ENCODE results near the gene TMEM231. TPM values are rescaled to one million over a fixed set of nuclear protein-coding genes. Genes with fewer than 3 reads are reported as not detected.

Gene TMEM231
- total and polyA plus RNA-seq, 2 donors (not counting 3 experiments of a cell fraction or from before 2014, with no cell fraction given): 10.0 to 35.8 TPM

DNA sequence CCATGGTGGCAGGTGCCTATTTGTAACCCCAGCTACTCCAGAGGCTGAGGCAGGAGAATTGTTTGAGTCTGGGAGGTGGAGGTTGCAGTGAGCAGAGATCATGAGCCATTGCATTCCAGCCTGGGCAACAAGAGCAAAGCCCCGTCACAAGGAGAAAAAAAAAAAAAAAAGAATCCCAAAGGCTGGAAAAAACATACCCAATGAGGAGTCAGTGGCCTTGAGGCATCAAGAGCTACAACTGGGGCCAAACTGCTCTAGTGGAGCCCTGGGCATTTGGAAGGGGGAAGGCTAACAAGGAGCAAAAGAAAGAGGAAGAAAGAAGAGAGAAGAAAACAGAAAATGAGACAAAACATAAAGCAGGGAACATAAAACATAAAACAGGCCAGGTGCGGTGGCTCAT, 67.7 kb downstream of the TMEM231 start:
- ChIA-PET POLR2A (no interaction called here), CTCF (no interaction called here)
- no peak overlapping the region for H3K9ac ChIP-seq (replicated peaks; ENCODE audit: extremely low read depth, insufficient read depth, low read length)
- no peak overlapping the region for H3K4me3 ChIP-seq (replicated peaks in 1 of 3; ENCODE audit: insufficient read depth in 1 of 3, low read depth in 1 of 3, low read length in 3 of 3)
- H3K27me3 ChIP-seq (ENCODE audit: control insufficient read depth in 2 of 2, insufficient read depth in 2 of 2, low read length in 2 of 2): no peaks in the 10 kb centered on the region
- no peak overlapping the region for H3K4me2 ChIP-seq (ENCODE audit: insufficient read depth, low read length)
- TF ChIP-seq FOS (IDR thresholded peaks at IDR 0.05; ENCODE audit: borderline replicate concordance, insufficient read depth, low read length) (no peak), GATA2 (IDR thresholded peaks at IDR 0.05; ENCODE audit: insufficient read depth, insufficient read length, low read depth, low read length) (no peak)
- H3K27ac ChIP-seq (ENCODE audit: insufficient read depth, low read depth, low read length): no peak overlapping the region
- dilution Hi-C loops (cut with MboI; ENCODE audit: extremely low pct_ligation_motif_present, low sequenced_read_pairs) (no loop called here), intact Hi-C loops (cut with micrococcal nuclease) (no loop called here)
- no TSS peak for BruUV-seq (replicated peaks)
- DNase-seq (ENCODE audit: low read depth, low spot score) (no peak), FAIRE-seq (no peak)
- H2AFZ ChIP-seq (ENCODE audit: low read depth, low read length): no peak overlapping the region
- H3K9me3 ChIP-seq (replicated peaks; ENCODE audit: control insufficient read depth, insufficient read depth, low read length): no peaks in the 10 kb centered on the region
- no peaks in the 10 kb centered on the region for H3K79me2 ChIP-seq (ENCODE audit: control insufficient read depth, insufficient read depth, low read length)
- no peaks in the 10 kb centered on the region for H3K4me1 ChIP-seq (ENCODE audit: control insufficient read depth, extremely low read depth, insufficient read depth, low read length)
- peaks cover 2% of the 10 kb centered on the region for H4K20me1 ChIP-seq (replicated peaks; ENCODE audit: control insufficient read depth, extremely low read depth, insufficient read depth, low read length)
- H3K36me3 ChIP-seq (ENCODE audit: control insufficient read depth in 2 of 2, extremely low read depth in 1 of 2, insufficient read depth in 2 of 2, low read length in 2 of 2): no peaks in the 10 kb centered on the region
- H3K9me1 ChIP-seq (replicated peaks; ENCODE audit: control insufficient read depth, extremely low read depth, insufficient read depth, low read length): no peaks in the 10 kb centered on the region

Other genes with a start within 250 kb of the TMEM231 start
- 49.6 and 53.8 TPM in 2 replicates for gene CFDP1, start 122.7 kb downstream of the TMEM231 start, total RNA-seq
- 12.0 and 17.8 TPM in 2 replicates for gene CFDP1, start 122.7 kb downstream of the TMEM231 start, polyA plus RNA-seq
- gene TMEM170A, start 91.6 kb downstream of the TMEM231 start, total RNA-seq: 22.2 and 24.2 TPM in 2 replicates
- gene TMEM170A, start 91.6 kb downstream of the TMEM231 start, polyA plus RNA-seq: 10.6 and 12.9 TPM in 2 replicates
- 0.60 and 0.81 TPM in 2 replicates for gene CHST6, start 60.8 kb downstream of the TMEM231 start, total RNA-seq
- 0.26 and 0.48 TPM in 2 replicates for gene CHST6, start 60.8 kb downstream of the TMEM231 start, polyA plus RNA-seq
- gene CHST5, start 20.1 kb downstream of the TMEM231 start, total RNA-seq: 0.29 TPM in 1 of 2 replicates, not detected in the other
- 0.16 and 0.23 TPM in 2 replicates for gene CHST5, start 20.1 kb downstream of the TMEM231 start, polyA plus RNA-seq
- 77.9 and 82.5 TPM in 2 replicates for gene GABARAPL2, start 10.1 kb upstream of the TMEM231 start, total RNA-seq
- 51.9 and 84.5 TPM in 2 replicates for gene GABARAPL2, start 10.1 kb upstream of the TMEM231 start, polyA plus RNA-seq
- 56.6 and 57.9 TPM in 2 replicates for gene ADAT1, start 67.0 kb upstream of the TMEM231 start, total RNA-seq
- gene ADAT1, start 67.0 kb upstream of the TMEM231 start, polyA plus RNA-seq: 27.2 and 33.2 TPM in 2 replicates
- 137 and 146 TPM in 2 replicates for gene KARS1, start 91.4 kb upstream of the TMEM231 start, total RNA-seq
- 70.4 and 83.3 TPM in 2 replicates for gene KARS1, start 91.4 kb upstream of the TMEM231 start, polyA plus RNA-seq
- gene TERF2IP, start 91.5 kb upstream of the TMEM231 start, total RNA-seq: 40.7 and 41.5 TPM in 2 replicates
- gene TERF2IP, start 91.5 kb upstream of the TMEM231 start, polyA plus RNA-seq: 17.3 and 19.0 TPM in 2 replicates
- not detected in 2 replicates for gene CPHXL2, start 120.8 kb upstream of the TMEM231 start, total RNA-seq
- gene CPHXL2, start 120.8 kb upstream of the TMEM231 start, polyA plus RNA-seq: not detected in 2 replicates
- not detected in 2 replicates for gene DUXB, start 145.2 kb upstream of the TMEM231 start, total RNA-seq
- gene DUXB, start 145.2 kb upstream of the TMEM231 start, polyA plus RNA-seq: not detected in 2 replicates
- gene CPHXL, start 170.2 kb upstream of the TMEM231 start, total RNA-seq: not detected in 2 replicates
- not detected in 2 replicates for gene CPHXL, start 170.2 kb upstream of the TMEM231 start, polyA plus RNA-seq